Endothelial cell (in vitro differentiated cells): ENCODE data around the gene PSME3IP1. TPM values are rescaled to one million over a fixed set of nuclear protein-coding genes. Genes with fewer than 3 reads are reported as not detected.

Experiments used
- DNase-seq: peaks from one replicate; pipeline ENCODE4 v3.0.0; 2021; ENCODE audit warnings: low spot score
- H3K27ac Mint-ChIP-seq: one replicate; pipeline ENCODE4 v1.8.0; 2021; ENCODE audit warnings: mixed read lengths, inconsistent platforms; ENCODE audit not compliant: unreplicated experiment
- H3K27me3 Mint-ChIP-seq: one replicate; pipeline ENCODE4 v1.8.0; 2021; ENCODE audit warnings: mild to moderate bottlenecking, moderate library complexity, mixed read lengths, inconsistent platforms; ENCODE audit not compliant: unreplicated experiment
- H3K36me3 Mint-ChIP-seq: one replicate; pipeline ENCODE4 v1.8.0; 2021; ENCODE audit warnings: mild to moderate bottlenecking, low read depth, mixed read lengths, inconsistent platforms; ENCODE audit not compliant: unreplicated experiment
- H3K4me1 Mint-ChIP-seq: one replicate; pipeline ENCODE4 v1.8.0; 2021; ENCODE audit warnings: mild to moderate bottlenecking, mixed read lengths, inconsistent platforms; ENCODE audit not compliant: unreplicated experiment
- H3K4me3 Mint-ChIP-seq: one replicate; pipeline ENCODE4 v1.8.0; 2021; ENCODE audit warnings: mild to moderate bottlenecking, mixed read lengths, inconsistent platforms; ENCODE audit not compliant: unreplicated experiment
- H3K9me3 Mint-ChIP-seq: one replicate; pipeline ENCODE4 v1.8.0; 2021; ENCODE audit warnings: mixed read lengths, inconsistent platforms; ENCODE audit not compliant: unreplicated experiment
- CTCF ChIP-seq: fragments of 200-600 bp; sonication (generic); IDR thresholded peaks from one replicate; pipeline ENCODE4 v1.5.0; 2021; ENCODE audit warnings: antibody characterized with exemption; ENCODE audit not compliant: unreplicated experiment
- total RNA-seq: library from RNA; stranded (reverse); fragmentation: NEBNext Ultra II Directional; extraction: Animal tissue kit (Norgen Biotek cat#: 25700); gene quantifications from one replicate; pipeline ENCODE4 v1.2.1, GENCODE V29; 2021; ENCODE audit not compliant: unreplicated experiment

PSME3IP1 gene
- total RNA-seq, 1 donor from 2014 or later, result 84.8 TPM

GRCh38 chr16:57102888-57103851, 82.7 kb downstream of the PSME3IP1 start:
- Mint-ChIP-seq H3K27me3 (peaks cover 11% of the 10 kb centered on the region), H3K4me1 (peaks cover 20% of the 10 kb centered on the region), H3K4me3 (no peak overlapping the region), H3K9me3 (no peaks in the 10 kb centered on the region), H3K27ac (no peak overlapping the region), H3K36me3 (peaks cover 16% of the 10 kb centered on the region)
- no peak for TF ChIP-seq CTCF
- no peak for DNase-seq

Other genes with a start within 250 kb of the PSME3IP1 start
- 7.8 TPM for gene CETP, start 224.1 kb downstream of the PSME3IP1 start, total RNA-seq
- gene NLRC5, start 196.5 kb downstream of the PSME3IP1 start, total RNA-seq, result 2.4 TPM
- gene CPNE2, start 93.5 kb downstream of the PSME3IP1 start, total RNA-seq, result 145 TPM
- gene RSPRY1, start 290 bp upstream of the PSME3IP1 start, total RNA-seq, result 63.0 TPM
- 46.7 TPM for gene ARL2BP, start 59.2 kb upstream of the PSME3IP1 start, total RNA-seq
- gene PLLP, start 98.6 kb upstream of the PSME3IP1 start, total RNA-seq, result 3.3 TPM
- gene CCL22, start 172.7 kb upstream of the PSME3IP1 start, total RNA-seq, result not detected
- gene CX3CL1, start 186.5 kb upstream of the PSME3IP1 start, total RNA-seq, result 9.2 TPM
- gene CCL17, start 218.7 kb upstream of the PSME3IP1 start, total RNA-seq, result not detected